Measurements from ENCODE around the gene ZSWIM5. TPM values are rescaled to one million over a fixed set of nuclear protein-coding genes. Genes with fewer than 3 reads are reported as not detected.

The ZSWIM5 gene
- total and polyA plus RNA-seq, 2 of the 8 experiments (the other 6 are each of a cell fraction or from before 2014, with no cell fraction given): 2.5 to 3.9 TPM

DNA sequence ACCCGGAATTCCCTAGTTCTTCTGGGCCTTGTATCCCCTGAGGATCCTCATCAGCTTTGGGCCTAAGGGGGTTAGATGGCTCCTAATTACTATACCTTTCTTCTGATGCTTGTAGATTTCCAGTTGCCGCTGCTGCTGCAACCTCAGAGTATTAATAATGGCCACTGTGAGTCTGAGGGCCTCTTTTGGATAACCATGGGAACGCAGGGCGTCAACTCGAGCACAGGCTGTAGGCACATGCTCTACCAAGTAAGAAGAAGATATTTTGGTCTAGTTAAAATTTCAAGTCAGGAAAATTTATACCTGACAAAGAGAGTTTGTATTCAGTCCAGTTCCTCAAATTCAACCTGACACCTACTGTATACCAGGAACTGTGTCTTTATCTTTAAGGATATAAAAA is 166.1 kb downstream of the ZSWIM5 start (continued):
- TF ChIP-seq, protein P1, sequence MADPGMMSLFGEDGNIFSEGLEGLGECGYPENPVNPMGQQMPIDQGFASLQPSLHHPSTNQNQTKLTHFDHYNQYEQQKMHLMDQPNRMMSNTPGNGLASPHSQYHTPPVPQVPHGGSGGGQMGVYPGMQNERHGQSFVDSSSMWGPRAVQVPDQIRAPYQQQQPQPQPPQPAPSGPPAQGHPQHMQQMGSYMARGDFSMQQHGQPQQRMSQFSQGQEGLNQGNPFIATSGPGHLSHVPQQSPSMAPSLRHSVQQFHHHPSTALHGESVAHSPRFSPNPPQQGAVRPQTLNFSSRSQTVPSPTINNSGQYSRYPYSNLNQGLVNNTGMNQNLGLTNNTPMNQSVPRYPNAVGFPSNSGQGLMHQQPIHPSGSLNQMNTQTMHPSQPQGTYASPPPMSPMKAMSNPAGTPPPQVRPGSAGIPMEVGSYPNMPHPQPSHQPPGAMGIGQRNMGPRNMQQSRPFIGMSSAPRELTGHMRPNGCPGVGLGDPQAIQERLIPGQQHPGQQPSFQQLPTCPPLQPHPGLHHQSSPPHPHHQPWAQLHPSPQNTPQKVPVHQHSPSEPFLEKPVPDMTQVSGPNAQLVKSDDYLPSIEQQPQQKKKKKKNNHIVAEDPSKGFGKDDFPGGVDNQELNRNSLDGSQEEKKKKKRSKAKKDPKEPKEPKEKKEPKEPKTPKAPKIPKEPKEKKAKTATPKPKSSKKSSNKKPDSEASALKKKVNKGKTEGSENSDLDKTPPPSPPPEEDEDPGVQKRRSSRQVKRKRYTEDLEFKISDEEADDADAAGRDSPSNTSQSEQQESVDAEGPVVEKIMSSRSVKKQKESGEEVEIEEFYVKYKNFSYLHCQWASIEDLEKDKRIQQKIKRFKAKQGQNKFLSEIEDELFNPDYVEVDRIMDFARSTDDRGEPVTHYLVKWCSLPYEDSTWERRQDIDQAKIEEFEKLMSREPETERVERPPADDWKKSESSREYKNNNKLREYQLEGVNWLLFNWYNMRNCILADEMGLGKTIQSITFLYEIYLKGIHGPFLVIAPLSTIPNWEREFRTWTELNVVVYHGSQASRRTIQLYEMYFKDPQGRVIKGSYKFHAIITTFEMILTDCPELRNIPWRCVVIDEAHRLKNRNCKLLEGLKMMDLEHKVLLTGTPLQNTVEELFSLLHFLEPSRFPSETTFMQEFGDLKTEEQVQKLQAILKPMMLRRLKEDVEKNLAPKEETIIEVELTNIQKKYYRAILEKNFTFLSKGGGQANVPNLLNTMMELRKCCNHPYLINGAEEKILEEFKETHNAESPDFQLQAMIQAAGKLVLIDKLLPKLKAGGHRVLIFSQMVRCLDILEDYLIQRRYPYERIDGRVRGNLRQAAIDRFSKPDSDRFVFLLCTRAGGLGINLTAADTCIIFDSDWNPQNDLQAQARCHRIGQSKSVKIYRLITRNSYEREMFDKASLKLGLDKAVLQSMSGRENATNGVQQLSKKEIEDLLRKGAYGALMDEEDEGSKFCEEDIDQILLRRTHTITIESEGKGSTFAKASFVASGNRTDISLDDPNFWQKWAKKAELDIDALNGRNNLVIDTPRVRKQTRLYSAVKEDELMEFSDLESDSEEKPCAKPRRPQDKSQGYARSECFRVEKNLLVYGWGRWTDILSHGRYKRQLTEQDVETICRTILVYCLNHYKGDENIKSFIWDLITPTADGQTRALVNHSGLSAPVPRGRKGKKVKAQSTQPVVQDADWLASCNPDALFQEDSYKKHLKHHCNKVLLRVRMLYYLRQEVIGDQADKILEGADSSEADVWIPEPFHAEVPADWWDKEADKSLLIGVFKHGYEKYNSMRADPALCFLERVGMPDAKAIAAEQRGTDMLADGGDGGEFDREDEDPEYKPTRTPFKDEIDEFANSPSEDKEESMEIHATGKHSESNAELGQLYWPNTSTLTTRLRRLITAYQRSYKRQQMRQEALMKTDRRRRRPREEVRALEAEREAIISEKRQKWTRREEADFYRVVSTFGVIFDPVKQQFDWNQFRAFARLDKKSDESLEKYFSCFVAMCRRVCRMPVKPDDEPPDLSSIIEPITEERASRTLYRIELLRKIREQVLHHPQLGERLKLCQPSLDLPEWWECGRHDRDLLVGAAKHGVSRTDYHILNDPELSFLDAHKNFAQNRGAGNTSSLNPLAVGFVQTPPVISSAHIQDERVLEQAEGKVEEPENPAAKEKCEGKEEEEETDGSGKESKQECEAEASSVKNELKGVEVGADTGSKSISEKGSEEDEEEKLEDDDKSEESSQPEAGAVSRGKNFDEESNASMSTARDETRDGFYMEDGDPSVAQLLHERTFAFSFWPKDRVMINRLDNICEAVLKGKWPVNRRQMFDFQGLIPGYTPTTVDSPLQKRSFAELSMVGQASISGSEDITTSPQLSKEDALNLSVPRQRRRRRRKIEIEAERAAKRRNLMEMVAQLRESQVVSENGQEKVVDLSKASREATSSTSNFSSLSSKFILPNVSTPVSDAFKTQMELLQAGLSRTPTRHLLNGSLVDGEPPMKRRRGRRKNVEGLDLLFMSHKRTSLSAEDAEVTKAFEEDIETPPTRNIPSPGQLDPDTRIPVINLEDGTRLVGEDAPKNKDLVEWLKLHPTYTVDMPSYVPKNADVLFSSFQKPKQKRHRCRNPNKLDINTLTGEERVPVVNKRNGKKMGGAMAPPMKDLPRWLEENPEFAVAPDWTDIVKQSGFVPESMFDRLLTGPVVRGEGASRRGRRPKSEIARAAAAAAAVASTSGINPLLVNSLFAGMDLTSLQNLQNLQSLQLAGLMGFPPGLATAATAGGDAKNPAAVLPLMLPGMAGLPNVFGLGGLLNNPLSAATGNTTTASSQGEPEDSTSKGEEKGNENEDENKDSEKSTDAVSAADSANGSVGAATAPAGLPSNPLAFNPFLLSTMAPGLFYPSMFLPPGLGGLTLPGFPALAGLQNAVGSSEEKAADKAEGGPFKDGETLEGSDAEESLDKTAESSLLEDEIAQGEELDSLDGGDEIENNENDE (IDR thresholded peaks at IDR 0.05; ENCODE audit: insufficient replicate concordance, low read length): no peak
- TF ChIP-seq NANOG (IDR thresholded peaks at IDR 0.05; ENCODE audit: insufficient read depth, low read depth, low read length, poor library complexity, severe bottlenecking) (no peak), PHF8 (conservative IDR thresholded peaks at IDR 0.05; ENCODE audit: low read depth, low read length) (no peak), EGR1 (IDR thresholded peaks at IDR 0.05; ENCODE audit: borderline replicate concordance, low read depth, low read length) (no peak), SP2 (IDR thresholded peaks at IDR 0.05; ENCODE audit: low read length) (no peak), SUZ12 (IDR thresholded peaks at IDR 0.05; ENCODE audit: low read length) (no peak)
